UCSD-AML1 (cell line): ENCODE data around the gene JARID2.

Experiments used
- DNase-seq: peaks from one replicate; lab custom pipeline; 2025; ENCODE audit not compliant: unreplicated experiment; lab: John Stamatoyannopoulos, UW

Gene JARID2

DNA sequence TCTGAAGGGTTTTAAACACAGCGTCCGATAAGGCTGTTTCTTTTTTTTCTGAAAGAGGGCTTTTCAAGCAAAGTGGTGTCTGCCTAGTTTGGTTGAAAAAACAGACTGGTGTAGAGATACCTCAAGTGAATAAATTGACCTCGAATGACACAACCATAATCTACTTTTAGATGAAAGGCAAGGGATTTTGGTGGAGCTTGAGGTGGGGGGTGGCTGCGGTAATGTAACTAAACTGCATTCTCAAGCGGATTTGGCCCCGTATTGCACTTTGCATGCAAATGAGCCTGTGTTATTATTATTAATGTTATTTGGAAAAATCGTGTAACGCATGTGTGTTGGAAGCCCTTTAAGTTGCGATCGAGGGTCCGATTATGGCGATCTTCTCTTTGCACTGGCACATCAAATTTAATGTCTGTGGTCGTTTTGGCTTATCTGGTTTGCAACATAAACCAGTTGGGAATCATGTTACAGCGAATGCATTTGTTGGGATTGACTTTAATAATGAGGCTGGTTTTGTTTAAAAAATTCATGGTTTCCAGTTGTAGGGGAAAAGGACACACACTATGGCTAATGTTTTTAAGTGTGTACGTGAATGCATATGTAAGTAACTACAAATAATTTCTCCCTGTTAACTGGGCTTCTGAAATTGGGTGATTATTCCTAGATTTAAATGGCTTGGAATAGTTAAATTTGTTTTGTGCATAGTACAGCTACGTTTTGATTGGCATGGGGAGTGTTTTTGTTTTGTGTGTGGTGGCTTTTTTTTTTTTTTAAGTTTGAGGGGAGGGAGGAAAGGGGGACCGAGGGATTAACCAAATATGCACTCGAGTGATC, 1.0 kb downstream of the JARID2 start:
- no peak for DNase-seq

DNA sequence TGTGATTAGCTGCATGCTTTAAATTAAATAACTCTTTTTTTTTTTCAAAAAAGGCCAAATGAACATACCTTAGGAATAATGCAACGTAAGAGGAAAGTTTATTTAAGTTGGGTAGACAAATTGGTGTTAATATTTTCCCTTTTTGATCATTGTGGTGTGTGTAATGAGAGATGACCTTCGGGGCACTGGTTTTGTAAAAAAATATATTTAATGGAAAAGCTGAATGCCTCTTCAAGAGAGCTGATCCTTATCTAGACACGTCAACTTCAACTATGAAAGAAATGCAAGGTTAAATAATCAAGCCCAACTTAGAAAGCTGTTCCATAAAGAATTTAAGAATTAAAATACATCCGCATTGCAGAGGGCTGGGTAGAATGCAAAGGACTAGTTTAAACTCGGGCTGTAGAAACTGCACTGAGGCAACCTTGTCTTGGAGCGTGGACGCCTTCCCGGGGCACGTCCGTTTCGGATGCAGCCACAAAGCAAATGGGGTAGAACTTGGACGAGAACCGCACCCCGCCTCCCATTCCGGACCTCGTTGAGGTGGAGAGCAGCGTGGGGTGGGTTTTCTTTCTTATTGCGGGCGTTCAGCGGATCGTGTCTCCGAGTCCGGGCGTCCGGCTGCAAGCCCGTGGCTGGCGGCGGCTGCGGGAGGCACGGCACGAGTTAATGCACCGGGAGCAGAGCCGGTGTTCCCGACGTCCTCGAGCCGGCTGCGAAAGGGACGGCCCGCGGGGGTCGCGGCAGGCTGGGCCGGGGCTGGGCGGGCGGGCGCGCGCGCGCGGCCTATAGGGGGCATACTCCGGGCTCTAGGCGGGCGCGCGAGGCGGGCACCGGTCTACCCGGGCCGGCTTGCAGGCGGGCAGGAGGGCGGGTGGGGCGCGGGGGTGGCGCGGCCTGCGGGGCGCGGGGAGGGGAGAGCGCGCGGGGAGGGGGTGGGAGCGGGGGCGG, 1.9 kb downstream of the JARID2 start:
- peak; percentile 69 for DNase-seq

DNA sequence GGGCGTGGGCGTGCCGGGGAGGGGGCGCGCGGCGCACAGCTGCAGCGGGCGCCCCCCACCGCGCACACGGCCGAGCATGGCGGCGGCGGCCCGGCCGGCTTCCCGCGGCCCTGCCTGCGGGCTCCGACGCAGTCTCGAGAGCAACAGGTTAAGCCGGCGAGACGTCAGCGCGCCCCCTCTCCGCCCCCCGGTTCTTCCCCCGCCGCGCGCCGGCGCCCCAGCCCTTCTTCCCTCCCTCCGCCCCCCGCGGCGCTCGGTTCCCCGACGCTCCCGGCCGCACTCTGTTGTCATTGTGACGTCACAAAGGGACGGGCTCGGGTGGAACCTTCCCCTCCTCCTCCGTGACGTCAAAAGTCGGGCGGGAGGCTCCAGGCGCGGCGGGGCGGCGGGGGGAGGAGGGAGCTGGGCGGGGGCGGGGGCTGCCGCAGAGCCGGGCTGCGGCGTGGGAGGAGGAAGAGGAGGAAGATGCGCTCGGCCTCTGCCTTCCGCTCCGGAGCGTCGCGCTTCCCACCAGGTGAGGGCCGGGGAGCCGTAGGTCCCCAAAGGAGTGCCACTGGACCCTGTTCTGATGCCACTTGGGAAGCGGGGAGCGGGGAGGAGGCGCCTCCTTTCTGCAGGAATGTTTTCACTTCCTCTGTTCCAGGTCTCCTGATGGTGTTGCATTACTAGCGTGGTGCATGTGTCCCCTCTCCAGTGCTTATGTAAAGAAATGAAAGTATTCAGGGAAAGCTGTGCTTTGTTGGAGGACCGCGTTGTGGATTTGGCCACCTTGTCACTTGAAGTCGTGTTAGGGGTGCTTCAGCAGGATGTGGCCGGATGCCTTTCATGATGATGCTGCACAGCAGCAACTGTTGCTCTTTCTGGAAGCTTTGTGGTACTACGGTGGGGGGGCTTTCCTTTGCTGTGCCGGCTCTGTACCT, 2.8 kb downstream of the JARID2 start:
- peak; percentile 93 for DNase-seq

DNA sequence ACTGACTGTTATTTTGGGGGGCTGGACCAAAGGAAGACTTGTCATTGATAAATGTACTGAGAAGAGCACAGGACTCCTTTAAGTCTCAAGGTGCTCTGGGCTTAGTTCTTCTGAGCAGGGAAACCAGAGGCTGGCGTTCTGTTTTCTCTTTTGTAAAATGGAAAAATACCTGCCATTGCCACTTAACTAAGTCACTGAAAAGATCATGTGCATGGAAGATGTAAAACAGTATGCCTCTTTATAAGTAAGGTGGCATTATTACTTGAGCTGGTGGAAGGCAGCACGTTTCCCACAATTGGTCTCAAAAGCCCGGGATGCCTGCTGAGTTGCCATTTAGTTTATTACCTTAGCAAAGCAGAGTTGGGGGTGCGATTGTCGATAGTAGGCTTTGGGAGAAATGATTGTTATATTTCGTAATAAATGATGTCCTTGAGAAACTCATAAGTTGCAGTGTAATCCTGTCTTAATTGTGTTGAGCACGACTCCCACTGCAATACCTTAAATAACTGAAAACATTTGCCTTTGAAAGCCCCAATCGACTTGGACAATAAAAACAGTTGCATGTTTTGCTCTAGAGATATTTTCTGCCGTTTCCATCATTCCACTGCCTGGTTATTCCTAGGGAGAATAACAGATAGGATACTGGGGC, 3.6 kb downstream of the JARID2 start:
- no peak for DNase-seq

DNA sequence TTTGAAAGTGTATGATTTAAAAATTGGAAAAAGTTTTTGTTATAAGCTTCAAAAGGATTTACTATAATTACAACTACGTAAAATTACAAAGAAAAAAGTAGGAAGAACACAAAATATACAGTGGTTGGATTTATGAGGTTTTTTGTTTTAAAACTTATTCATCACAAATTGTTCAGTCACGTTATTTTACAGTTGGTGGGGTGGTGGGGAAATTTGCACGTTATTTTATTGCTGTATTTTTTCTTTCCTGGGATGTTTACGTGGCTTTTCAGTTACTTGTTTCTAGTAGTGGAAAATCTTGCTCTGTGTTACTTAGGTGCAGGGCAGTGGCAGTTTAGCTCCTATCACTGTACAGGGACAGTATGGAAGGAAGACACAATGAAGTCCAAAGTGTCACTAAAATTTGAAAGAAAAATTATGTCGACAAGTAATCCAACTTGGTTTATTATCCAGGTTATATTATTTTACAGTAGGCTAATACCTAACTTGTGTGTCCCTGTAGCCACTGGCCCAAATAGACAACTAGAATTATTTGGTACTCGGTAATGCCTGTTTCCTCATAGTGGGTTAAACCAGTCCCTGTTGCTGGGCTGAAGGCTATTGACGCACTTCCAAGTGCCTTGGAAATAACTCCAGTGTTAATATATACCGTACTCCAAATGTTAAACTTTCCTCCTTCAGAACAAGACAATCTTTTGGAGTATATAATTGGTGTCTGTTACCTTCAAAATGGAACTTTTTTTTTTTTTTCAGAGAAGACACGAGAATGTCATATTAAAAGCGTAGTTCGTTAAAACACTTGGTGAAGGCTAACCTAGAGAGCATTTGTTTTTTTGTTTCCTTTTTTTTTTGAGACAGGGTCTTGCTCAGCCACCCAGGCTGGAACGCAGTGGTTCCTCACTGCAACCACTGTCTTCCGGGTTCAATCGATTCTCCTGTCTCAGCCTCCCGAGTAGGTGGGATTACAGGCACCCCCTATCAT, 4.6 kb downstream of the JARID2 start:
- DNase-seq, result no peak

DNA sequence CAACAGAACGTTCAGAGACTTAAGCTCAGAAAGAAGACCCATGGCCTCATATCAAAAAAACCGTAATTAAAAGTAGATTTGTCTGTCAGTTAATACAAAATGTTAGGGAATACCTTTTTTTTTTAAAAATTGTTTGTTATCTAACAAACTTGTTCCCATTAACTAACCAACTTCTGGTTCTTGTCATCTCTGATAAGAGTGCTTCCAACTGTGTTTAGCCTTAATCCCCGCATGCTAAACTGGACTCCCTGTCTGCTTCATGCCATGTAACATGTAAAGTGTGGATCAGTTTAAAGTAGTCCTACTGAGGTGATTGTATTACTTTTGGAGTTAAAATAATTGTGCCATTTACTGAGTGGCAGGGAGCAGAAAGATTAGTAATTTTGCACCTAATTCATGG, 6.3 kb downstream of the JARID2 start:
- DNase-seq, result no peak

DNA sequence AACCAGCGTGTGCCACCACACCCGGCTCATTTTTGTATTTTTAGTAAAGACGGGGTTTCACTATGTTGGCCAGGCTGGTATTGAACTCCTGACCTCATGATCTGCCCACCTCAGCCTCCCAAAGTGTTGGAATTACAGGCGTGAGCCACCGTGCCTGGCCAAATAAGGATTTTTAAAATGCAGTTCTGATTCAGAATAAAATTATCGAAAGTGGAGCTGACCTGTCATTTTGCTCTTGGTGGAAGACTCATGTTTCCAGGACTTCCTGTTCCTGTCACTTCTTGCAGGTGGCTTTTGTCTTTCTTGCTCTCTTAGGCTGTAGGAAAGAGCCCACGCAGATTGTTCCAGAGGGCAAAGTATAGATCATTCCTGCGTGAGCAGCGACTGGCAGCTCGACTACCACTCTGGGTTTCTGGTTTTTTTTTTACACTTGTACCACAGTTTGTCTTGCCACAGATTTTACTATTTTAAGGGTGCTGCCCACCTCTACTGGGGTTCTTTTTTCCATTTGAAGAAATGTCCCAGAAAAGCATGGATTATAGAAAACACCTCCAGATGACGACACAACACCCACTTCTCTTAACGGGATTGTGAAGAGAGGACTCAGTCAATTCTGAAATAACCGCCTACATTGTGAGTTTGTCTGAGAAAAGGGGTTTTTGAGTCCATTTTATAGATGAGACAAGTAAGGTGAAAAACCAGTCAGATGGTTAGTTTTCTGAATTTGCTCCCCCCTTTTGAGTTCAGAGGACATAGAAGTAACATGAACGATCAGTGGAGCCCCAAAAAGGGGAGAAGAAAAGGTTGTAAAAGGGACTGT, 7.5 kb downstream of the JARID2 start:
- no peak for DNase-seq

DNA sequence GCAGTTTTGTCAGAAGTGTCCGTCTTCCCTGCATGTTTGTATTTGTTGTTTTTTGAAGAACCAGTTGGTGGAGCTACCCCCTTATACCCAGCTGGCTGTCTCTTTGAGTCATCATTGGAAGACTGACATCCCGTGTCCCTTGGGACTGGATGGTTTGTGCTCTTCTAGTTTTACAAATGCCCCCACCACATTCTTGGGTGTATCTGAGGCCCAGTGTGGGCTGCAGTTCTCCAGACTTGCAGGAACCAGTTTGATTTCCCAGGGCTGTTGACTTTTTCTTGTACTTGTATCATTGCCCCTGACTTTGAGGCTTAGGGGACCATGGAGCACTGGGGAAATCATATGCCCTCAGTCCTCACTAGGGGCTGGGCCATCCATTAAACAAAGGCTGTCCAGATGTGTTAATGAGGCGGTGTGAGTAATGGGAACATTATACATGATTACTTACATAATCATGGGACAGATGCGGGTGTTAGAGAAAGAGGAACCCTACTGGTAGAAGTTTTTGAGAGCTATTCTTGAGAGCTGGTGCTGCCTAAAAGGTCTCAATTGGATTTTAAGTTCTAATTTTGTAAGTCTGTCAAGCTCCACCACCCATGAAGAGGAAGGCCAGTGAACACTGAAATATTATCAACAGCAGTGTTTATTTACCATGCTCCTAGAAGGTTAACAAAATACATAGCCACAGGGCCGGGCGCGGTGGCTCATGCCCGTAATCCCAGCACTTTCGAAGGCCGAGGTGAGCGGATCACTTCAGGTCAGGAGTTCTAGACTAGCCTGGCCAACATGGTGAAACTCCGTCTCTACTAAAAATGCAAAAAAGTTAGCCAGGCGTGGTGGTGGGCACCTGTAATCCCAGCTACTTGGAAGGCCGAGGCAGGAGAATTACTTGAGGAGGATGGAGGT, 8.5 kb downstream of the JARID2 start:
- DNase-seq, result no peak

DNA sequence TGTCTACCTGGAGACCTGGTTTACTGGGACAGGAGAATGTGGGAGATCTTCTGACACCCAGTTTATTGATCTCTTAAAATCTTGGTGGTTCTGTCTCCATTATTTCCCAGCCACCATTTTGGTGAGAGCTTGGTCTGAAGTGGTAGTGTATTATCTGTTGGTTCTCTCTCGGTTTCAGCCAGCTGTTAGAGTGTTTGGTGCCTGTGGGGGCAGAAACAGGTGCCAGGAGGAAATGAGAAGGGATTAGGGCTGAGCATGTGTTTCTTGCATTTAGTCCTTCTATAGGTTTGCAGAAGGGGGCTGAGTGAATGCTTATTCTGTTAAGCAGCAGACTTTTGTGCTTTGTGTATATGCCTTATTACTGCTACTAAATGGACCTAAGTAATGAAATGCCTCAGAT, 9.6 kb downstream of the JARID2 start:
- no peak for DNase-seq

DNA sequence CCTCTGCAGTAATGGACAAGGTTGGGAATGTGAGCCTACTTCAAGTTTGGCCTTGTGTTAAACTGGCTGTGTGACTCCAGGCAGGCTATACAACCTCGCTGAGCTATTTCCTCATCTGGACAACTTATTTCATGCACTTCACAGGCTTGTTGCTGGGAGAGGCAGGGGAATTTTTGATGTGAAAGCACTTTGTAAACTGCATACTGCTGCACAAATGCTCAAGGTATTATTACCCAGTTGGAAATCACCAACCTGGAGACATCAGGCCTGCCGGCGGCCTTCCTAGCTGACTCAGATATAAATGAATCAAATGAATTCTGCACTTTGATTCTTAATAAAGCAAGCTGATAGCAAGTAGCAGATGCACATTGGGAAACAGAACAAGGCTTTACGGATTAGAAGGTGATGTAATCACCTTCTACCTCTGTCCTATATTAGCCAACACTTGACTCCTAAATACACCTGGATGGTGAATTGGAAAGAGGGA, 10.1 kb downstream of the JARID2 start:
- DNase-seq, result no peak

DNA sequence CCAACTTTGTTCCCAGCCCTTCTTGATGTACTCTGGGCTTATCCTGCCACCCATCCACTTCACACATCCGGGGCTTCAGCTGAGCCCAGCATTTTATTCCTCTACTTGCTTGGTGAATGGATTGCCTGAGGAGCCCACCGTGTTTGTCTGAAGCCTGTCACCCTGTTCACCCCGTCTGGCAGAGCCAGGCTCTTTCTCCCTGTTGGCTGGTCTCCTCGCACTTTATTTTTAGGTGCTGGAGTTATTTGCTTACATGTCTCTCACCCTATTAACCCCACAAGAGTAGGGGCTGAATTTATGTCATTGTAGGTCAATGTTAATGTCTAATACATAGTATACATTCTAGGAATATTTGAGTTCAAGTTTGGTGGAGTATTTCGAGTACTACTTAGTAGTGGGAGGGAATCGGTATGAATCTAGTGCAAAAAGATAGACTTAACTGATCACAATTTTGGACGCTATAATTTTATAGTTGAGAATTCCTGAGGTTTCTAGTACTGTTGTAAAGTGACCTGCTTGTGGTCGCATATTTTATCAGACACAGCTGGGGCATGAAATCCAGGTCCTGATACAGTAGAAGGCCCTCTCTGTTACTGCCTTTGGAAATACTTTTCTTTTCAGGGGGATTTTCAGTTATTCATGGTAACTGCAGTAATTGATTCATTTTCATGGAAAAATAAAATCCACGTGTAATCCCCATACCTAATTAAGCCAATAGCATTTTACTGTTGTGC, 10.8 kb downstream of the JARID2 start:
- DNase-seq, result no peak

DNA sequence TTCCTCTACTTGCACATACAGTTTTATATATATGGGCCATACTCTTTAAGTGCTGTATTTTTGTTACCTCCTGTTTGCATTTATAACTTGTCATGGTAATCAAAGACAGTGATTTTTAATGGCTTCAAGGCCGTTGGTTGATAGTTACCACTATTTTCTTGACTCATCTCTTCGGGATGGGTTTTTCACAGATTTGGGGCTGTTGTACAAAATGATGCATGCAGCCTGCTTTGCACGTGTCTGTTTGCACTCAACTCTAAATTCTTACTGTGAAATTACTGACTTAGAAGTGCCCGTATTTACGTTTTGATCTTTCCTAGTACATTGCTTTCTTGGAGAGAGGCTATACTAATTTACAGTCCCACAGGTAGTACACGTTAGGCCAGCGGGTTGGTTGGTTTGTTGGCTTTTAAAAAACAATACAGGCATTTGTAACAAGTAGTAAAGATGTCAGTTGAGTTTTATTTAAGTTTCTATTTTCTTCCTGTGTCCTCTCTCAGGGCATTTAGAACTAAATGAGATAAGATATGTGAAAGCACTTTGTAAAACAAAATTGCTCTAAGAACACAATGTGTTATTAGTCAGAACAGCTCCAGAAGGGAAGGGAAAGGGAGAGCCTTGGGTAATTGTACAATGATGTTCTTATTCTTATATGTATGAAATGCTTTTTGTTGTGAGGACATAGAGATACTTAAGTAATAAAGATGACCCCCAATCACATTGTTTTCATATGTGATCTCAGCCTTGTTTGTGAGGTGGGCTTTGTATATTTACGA, 11.7 kb downstream of the JARID2 start:
- no peak for DNase-seq

DNA sequence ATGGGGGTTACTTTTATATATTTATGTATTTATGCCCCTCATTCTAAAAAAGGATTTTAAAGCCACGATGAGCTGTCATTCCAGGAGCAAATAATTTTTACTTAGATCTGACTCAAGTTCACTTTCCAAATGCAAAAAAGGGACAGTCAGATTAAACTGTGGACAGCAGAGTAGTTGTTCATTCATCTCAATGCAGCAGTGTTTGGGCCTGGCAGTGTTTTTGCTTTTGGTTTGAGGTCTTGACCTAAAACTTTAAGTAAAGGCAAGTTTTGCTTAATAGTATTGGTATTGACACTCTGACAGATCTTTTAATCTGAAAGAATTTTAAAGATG, 13.9 kb downstream of the JARID2 start:
- no peak for DNase-seq

DNA sequence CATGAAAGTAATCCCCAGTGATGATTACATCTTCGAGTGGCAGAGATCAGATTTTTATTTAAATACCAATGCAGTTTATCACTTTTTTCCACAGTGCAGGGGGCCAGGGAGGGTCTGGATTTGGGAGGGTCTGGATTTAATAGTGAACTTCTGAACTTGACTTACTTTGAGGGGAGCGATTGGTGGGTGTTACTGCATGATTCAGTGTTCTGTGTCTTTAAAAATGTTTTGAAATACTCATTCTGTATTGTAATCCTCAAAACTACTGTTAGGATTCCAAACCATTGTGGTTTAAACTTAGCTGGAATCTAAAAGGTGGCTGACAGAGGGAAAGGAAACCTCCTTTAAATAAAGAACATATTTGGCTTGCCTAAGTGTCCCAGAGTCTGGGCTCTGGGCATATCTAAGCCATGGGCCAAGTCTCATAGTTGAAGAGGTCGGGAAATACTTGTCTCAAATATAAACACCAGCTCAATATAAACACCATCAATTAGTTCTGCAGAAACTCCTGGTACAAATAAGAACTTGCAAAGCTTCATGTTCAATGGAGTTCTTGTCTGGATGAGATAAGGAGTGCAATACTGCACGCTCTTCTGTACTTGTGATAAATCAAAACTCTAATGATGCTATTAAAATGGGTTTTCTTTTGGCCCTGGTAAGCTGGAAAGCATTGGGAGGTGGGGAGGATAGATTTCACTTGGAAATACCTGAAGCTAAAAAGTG, 14.4 kb downstream of the JARID2 start:
- DNase-seq, result no peak

DNA sequence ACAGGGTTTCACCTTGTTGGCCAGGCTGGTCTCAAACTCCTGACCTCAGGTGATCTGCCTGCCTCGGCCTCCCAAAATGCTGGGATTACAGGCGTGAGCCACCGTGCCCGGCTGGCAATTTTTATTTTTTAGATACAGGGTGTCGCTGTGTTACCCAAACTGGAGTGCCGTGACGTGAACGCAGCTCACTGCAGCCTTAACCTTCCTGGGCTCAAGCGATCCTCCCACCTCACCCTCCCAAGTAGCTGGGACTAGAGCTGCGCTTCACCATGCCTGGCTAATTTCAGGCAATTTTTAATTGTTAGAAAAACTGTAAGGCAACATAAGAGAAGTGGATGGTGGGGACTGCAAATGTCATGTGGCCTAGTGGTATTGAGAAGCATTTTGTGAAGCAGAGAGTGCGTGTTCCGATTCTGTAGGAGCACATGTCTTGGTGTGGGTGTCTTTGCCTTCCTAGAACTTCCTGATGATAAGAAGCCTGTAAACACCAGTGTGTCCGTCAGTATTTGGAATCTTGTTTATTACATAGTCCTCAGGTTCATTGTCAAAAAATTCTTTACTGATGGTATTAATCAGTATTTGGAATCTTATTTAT, 18.0 kb downstream of the JARID2 start:
- DNase-seq, result no peak
